HEK293 (cell line): ENCODE measurements around the gene MYBPC3.

Experiments
- CTCF ChIA-PET: fragments of 350-600 bp; formaldehyde crosslinking; extraction: SDS; loops from one replicate; lab custom pipeline; 2021; ENCODE audit warnings: antibody characterized with exemption; lab: Yijun Ruan, JAX
- POLR2A ChIA-PET: fragments of 300-600 bp; formaldehyde crosslinking; extraction: SDS; loops from one replicate; lab custom pipeline; 2020; ENCODE audit warnings: antibody characterized with exemption, inconsistent platforms; lab: Yijun Ruan, JAX
- H3K27ac ChIP-seq: fragments of 200-500 bp; sonication (Bioruptor generic); 2 replicates; pipeline ENCODE4 v1.5.1; 2014; ENCODE audit warnings: low read depth, low read length, control low read depth, inconsistent platforms; ENCODE audit errors: extremely low read depth
- H3K36me3 ChIP-seq, 2 experiments: fragments of 200-500 bp in 1 of 2; sonication (Bioruptor generic) in 1 of 2; 1 replicate in 1 of 2; 2 replicates in 1 of 2; pipeline ENCODE4 v1.5.1; 2014 to 2017; ENCODE audit warnings: inconsistent platforms in 2 of 2, low read length in 2 of 2; ENCODE audit not compliant: control insufficient read depth in 2 of 2, insufficient read depth in 1 of 2
- H3K4me1 ChIP-seq: fragments of 200-500 bp; sonication (Bioruptor generic); 2 replicates; pipeline ENCODE4 v1.5.1; 2014; ENCODE audit warnings: mild to moderate bottlenecking, low read length, inconsistent platforms; ENCODE audit not compliant: control insufficient read depth, insufficient read depth
- H3K4me3 ChIP-seq: 2 replicates; pipeline ENCODE4 v1.5.1; 2011; ENCODE audit warnings: low read depth, mild to moderate bottlenecking, control low read depth, low read length, moderate library complexity
- H3K9me3 ChIP-seq: fragments of 200-500 bp; sonication (Bioruptor generic); 2 replicates; pipeline ENCODE4 v1.5.1; 2014; ENCODE audit warnings: low read depth, low read length, inconsistent platforms; ENCODE audit not compliant: control insufficient read depth, insufficient read depth
- KLF1 ChIP-seq: fragments of 450-650 bp; formaldehyde crosslinking; IDR thresholded peaks from 2 replicates; pipeline ENCODE4 v1.5.1; 2016; ENCODE audit warnings: missing biosample characterization, missing genetic modification characterization
- PRDM1 ChIP-seq: fragments of 450-650 bp; formaldehyde crosslinking; IDR thresholded peaks from 2 replicates; pipeline ENCODE4; 2016; ENCODE audit warnings: missing biosample characterization, missing genetic modification characterization
- ZBTB48 ChIP-seq: fragments of 450-650 bp; formaldehyde crosslinking; IDR thresholded peaks from 2 replicates; pipeline ENCODE4 v1.5.1; 2016; ENCODE audit warnings: missing biosample characterization, missing genetic modification characterization
- ZBTB8A ChIP-seq: fragments of 450-650 bp; formaldehyde crosslinking; IDR thresholded peaks from 2 replicates; pipeline ENCODE4 v1.5.1; 2016; ENCODE audit warnings: missing biosample characterization, missing genetic modification characterization
- ZFP3 ChIP-seq: fragments of 450-650 bp; formaldehyde crosslinking; IDR thresholded peaks from 2 replicates; pipeline ENCODE4 v1.5.1; 2016; ENCODE audit warnings: low read depth, missing biosample characterization, missing genetic modification characterization
- ZFP37 ChIP-seq: fragments of 450-650 bp; formaldehyde crosslinking; IDR thresholded peaks from 2 replicates; pipeline ENCODE4 v1.5.1; 2016; ENCODE audit warnings: missing biosample characterization, missing genetic modification characterization
- ZNF133 ChIP-seq: fragments of 450-650 bp; formaldehyde crosslinking; IDR thresholded peaks from 2 replicates; pipeline ENCODE4 v1.5.1; 2016; ENCODE audit warnings: missing biosample characterization, missing genetic modification characterization
- ZNF138 ChIP-seq: fragments of 450-650 bp; formaldehyde crosslinking; IDR thresholded peaks from 2 replicates; pipeline ENCODE4 v1.5.1; 2016; ENCODE audit warnings: missing biosample characterization, missing genetic modification characterization, borderline replicate concordance
- ZNF140 ChIP-seq: fragments of 450-650 bp; formaldehyde crosslinking; IDR thresholded peaks from 2 replicates; pipeline ENCODE4 v1.5.1; 2016; ENCODE audit warnings: missing biosample characterization, missing genetic modification characterization
- ZNF211 ChIP-seq: fragments of 450-650 bp; formaldehyde crosslinking; IDR thresholded peaks from 2 replicates; pipeline ENCODE4 v1.5.1; 2016; ENCODE audit warnings: low read depth, missing biosample characterization, missing genetic modification characterization
- ZNF221 ChIP-seq: fragments of 450-650 bp; formaldehyde crosslinking; IDR thresholded peaks from 2 replicates; pipeline ENCODE4 v1.5.1; 2017; ENCODE audit warnings: missing biosample characterization, missing genetic modification characterization, borderline replicate concordance
- ZNF302 ChIP-seq: fragments of 450-650 bp; formaldehyde crosslinking; IDR thresholded peaks from 2 replicates; pipeline ENCODE4 v1.5.1; 2016; ENCODE audit warnings: missing biosample characterization, missing genetic modification characterization, low read depth
- ZNF404 ChIP-seq: fragments of 450-650 bp; formaldehyde crosslinking; IDR thresholded peaks from 2 replicates; pipeline ENCODE4 v1.5.1; 2017; ENCODE audit warnings: missing biosample characterization, missing genetic modification characterization
- ZNF416 ChIP-seq: fragments of 450-650 bp; formaldehyde crosslinking; IDR thresholded peaks from 2 replicates; pipeline ENCODE4 v1.5.1; 2016; ENCODE audit warnings: missing biosample characterization, missing genetic modification characterization
- ZNF529 ChIP-seq: fragments of 450-650 bp; formaldehyde crosslinking; IDR thresholded peaks from 2 replicates; pipeline ENCODE4 v1.5.1; 2017; ENCODE audit warnings: missing genetic modification characterization, missing biosample characterization; ENCODE audit not compliant: insufficient replicate concordance
- ZNF660 ChIP-seq: fragments of 450-650 bp; IDR thresholded peaks from 2 replicates; pipeline ENCODE4 v1.5.1; 2018; ENCODE audit warnings: missing biosample characterization, mild to moderate bottlenecking, missing genetic modification characterization
- ZNF707 ChIP-seq: fragments of 450-650 bp; formaldehyde crosslinking; IDR thresholded peaks from 2 replicates; pipeline ENCODE4 v1.5.1; 2016; ENCODE audit warnings: missing biosample characterization, missing genetic modification characterization
- TF ChIP-seq, protein P1 (sequence below): fragments of 450-650 bp; formaldehyde crosslinking; IDR thresholded peaks from 2 replicates; pipeline ENCODE4 v1.5.1; 2016; ENCODE audit warnings: missing biosample characterization, missing genetic modification characterization
- TF ChIP-seq, protein P2 (sequence below): fragments of 450-650 bp; formaldehyde crosslinking; IDR thresholded peaks from 2 replicates; pipeline ENCODE4 v1.5.1; 2016; ENCODE audit warnings: missing biosample characterization, missing genetic modification characterization
- TF ChIP-seq, protein P3 (sequence below): fragments of 450-650 bp; IDR thresholded peaks from 2 replicates; pipeline ENCODE4 v1.5.1; 2018; ENCODE audit warnings: missing biosample characterization, mild to moderate bottlenecking, missing genetic modification characterization
- TF ChIP-seq, protein P4 (sequence below): fragments of 450-650 bp; formaldehyde crosslinking; IDR thresholded peaks from 2 replicates; pipeline ENCODE4 v1.5.1; 2016; ENCODE audit warnings: missing biosample characterization, missing genetic modification characterization
- TF ChIP-seq, protein P5 (sequence below): fragments of 450-650 bp; formaldehyde crosslinking; IDR thresholded peaks from 2 replicates; pipeline ENCODE4 v1.5.1; 2016; ENCODE audit warnings: missing biosample characterization, missing genetic modification characterization

Gene MYBPC3

DNA sequence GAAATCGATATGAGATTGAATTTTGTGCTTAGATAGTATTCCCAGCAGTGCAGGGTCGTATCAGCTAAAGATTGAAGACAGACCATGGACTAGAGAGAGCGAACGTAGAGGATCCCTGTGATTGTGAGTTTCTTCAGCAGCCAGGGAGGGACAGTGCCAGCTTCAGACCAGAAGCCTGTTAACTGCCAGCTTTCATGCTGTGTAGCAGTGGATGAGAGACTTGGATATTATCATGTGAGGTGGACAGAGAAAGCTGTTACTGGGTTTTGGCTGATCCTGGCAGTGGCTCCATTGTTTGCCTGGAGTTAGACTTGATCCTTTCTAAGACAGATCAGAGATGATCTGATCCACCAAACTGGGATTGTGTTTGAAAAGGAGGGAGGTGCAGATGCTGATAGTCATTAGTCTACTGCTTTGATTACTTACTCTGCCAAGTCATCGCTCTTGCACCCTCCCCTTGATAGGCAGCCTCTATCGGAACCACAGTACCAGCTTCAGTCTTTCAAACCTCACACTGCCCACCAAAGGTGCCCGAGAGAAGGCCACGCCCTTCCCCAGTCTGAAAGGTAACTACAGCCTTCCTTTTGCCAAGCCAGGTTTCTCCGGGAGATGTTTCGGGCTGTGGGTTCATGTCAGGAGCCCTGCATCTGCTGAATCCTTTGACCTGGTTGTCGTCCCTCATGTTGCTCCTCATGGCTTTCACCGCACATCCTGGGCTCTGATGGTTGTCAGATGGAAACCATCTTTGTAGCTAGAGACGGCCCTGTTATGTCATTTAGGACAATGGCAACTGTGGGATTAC lies 66.3 kb downstream of the MYBPC3 start (continued):
- TF ChIP-seq ZNF221 (tag by site-specific recombination), result no peak
- TF ChIP-seq, protein P1, sequence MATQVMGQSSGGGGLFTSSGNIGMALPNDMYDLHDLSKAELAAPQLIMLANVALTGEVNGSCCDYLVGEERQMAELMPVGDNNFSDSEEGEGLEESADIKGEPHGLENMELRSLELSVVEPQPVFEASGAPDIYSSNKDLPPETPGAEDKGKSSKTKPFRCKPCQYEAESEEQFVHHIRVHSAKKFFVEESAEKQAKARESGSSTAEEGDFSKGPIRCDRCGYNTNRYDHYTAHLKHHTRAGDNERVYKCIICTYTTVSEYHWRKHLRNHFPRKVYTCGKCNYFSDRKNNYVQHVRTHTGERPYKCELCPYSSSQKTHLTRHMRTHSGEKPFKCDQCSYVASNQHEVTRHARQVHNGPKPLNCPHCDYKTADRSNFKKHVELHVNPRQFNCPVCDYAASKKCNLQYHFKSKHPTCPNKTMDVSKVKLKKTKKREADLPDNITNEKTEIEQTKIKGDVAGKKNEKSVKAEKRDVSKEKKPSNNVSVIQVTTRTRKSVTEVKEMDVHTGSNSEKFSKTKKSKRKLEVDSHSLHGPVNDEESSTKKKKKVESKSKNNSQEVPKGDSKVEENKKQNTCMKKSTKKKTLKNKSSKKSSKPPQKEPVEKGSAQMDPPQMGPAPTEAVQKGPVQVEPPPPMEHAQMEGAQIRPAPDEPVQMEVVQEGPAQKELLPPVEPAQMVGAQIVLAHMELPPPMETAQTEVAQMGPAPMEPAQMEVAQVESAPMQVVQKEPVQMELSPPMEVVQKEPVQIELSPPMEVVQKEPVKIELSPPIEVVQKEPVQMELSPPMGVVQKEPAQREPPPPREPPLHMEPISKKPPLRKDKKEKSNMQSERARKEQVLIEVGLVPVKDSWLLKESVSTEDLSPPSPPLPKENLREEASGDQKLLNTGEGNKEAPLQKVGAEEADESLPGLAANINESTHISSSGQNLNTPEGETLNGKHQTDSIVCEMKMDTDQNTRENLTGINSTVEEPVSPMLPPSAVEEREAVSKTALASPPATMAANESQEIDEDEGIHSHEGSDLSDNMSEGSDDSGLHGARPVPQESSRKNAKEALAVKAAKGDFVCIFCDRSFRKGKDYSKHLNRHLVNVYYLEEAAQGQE (tag by site-specific recombination), result no peak
- TF ChIP-seq, protein P2, sequence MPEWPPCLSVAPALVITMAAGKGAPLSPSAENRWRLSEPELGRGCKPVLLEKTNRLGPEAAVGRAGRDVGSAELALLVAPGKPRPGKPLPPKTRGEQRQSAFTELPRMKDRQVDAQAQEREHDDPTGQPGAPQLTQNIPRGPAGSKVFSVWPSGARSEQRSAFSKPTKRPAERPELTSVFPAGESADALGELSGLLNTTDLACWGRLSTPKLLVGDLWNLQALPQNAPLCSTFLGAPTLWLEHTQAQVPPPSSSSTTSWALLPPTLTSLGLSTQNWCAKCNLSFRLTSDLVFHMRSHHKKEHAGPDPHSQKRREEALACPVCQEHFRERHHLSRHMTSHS (tag by site-specific recombination), result no peak

DNA sequence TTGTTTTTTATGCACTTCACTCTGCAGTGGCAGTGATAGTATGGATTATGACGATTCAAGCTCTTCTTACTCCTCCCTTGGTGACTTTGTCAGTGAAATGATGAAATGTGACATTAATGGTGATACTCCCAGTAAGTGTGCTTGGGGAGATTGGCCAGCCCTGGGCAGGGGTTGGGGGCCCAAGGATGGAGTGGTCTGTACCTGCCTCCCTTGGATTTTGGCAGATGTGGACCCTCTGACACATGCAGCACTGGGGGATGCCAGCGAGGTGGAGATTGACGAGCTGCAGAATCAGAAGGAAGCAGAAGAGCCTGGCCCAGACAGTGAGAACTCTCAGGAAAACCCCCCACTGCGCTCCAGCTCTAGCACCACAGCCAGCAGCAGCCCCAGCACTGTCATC lies 68.4 kb downstream of the MYBPC3 start:
- TF ChIP-seq, protein P3, sequence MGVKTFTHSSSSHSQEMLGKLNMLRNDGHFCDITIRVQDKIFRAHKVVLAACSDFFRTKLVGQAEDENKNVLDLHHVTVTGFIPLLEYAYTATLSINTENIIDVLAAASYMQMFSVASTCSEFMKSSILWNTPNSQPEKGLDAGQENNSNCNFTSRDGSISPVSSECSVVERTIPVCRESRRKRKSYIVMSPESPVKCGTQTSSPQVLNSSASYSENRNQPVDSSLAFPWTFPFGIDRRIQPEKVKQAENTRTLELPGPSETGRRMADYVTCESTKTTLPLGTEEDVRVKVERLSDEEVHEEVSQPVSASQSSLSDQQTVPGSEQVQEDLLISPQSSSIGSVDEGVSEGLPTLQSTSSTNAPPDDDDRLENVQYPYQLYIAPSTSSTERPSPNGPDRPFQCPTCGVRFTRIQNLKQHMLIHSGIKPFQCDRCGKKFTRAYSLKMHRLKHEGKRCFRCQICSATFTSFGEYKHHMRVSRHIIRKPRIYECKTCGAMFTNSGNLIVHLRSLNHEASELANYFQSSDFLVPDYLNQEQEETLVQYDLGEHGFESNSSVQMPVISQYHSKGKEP (tag by site-specific recombination), result no peak
- TF ChIP-seq PRDM1 (tag by site-specific recombination) (no peak), ZNF211 (tag by site-specific recombination) (no peak), ZBTB48 (tag by site-specific recombination) (no peak), ZNF529 (no peak), ZNF138 (tag by site-specific recombination) (no peak), ZNF302 (tag by site-specific recombination) (no peak), ZFP37 (tag by site-specific recombination) (no peak), ZNF133 (no peak), ZNF707 (no peak), ZFP3 (tag by site-specific recombination) (no peak), ZNF660 (tag by site-specific recombination) (no peak), ZBTB8A (tag by site-specific recombination) (no peak), ZNF140 (no peak), KLF1 (tag by site-specific recombination) (no peak), ZNF404 (tag by site-specific recombination) (no peak), ZNF416 (tag by site-specific recombination) (no peak)
- TF ChIP-seq, protein P4, sequence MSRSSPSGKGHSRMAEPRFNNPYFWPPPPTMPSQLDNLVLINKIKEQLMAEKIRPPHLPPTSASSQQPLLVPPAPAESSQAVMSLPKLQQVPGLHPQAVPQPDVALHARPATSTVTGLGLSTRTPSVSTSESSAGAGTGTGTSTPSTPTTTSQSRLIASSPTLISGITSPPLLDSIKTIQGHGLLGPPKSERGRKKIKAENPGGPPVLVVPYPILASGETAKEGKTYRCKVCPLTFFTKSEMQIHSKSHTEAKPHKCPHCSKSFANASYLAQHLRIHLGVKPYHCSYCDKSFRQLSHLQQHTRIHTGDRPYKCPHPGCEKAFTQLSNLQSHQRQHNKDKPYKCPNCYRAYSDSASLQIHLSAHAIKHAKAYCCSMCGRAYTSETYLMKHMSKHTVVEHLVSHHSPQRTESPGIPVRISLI, result no peak
- TF ChIP-seq, protein P5, sequence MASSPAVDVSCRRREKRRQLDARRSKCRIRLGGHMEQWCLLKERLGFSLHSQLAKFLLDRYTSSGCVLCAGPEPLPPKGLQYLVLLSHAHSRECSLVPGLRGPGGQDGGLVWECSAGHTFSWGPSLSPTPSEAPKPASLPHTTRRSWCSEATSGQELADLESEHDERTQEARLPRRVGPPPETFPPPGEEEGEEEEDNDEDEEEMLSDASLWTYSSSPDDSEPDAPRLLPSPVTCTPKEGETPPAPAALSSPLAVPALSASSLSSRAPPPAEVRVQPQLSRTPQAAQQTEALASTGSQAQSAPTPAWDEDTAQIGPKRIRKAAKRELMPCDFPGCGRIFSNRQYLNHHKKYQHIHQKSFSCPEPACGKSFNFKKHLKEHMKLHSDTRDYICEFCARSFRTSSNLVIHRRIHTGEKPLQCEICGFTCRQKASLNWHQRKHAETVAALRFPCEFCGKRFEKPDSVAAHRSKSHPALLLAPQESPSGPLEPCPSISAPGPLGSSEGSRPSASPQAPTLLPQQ, result no peak
- no peaks in the 10 kb centered on the region for H3K4me1 ChIP-seq
- no peak overlapping the region for H3K4me3 ChIP-seq
- no peak overlapping the region for H3K27ac ChIP-seq
- ChIA-PET CTCF (no interaction called here), POLR2A (interaction anchor here (1.0 kb wide), 1 partner anchor 36 kb away, joined by 3 read pairs; the partner anchor contains the start of gene ACP2)
- peaks cover 16 to 85% of the 10 kb centered on the region in 2 experiments for H3K36me3 ChIP-seq
- no peaks in the 10 kb centered on the region for H3K9me3 ChIP-seq
